Endometrium (tissue), 2 donors: ENCODE measurements around the gene CA5B.
"Not testable (repeated sequence)": the region's sequence is repeated elsewhere in the genome, so short reads cannot be mapped to it uniquely, and the experiment has no call there.

Experiments
- FAIRE-seq: peaks from 2 replicates; lab custom pipeline; 2012; peaks lifted over from hg19 to GRCh38; lab: Jason Lieb, UNC
- donor health status: control.
- donor health status: control.

The CA5B gene

GRCh38 chrX:15748841-15749240 is 10.8 kb downstream of the CA5B start:
- no peak for FAIRE-seq

GRCh38 chrX:15749642-15750610 is 11.9 kb downstream of the CA5B start:
- FAIRE-seq, result peak; percentile 51

GRCh38 chrX:15750611-15751154 is 12.6 kb downstream of the CA5B start:
- FAIRE-seq, result no peak

GRCh38 chrX:15751155-15751819 is 13.2 kb downstream of the CA5B start:
- FAIRE-seq, result peak; percentile 98

- FAIRE-seq, result no peak
Observed at GRCh38 chrX:15755091-15755490, 17.0 kb downstream of the CA5B start.

- no peak for FAIRE-seq
Observed at GRCh38 chrX:15758140-15758539, 20.1 kb downstream of the CA5B start.

- not testable (repeated sequence) for FAIRE-seq
Observed at GRCh38 chrX:15759886-15760285, 21.8 kb downstream of the CA5B start.

- no peak for FAIRE-seq
Observed at GRCh38 chrX:15761564-15762191, 23.6 kb downstream of the CA5B start.

GRCh38 chrX:15769300-15769954 is 31.4 kb downstream of the CA5B start:
- no peak for FAIRE-seq

GRCh38 chrX:15781961-15782699 is 44.1 kb downstream of the CA5B start:
- no peak for FAIRE-seq

GRCh38 chrX:15785176-15785750 is 47.2 kb downstream of the CA5B start:
- FAIRE-seq, result no peak

GRCh38 chrX:15786915-15787314 is 48.8 kb downstream of the CA5B start:
- no peak for FAIRE-seq

GRCh38 chrX:15789979-15790768 is 52.1 kb downstream of the CA5B start, which contains the start of gene ZRSR2:
TSS of gene ZRSR2 (plus strand) at chrX:15790484. CDS start at chrX:15790496, 12 bp downstream.
- FAIRE-seq, result peak; percentile 46

GRCh38 chrX:15790769-15791290 is 52.8 kb downstream of the CA5B start:
- FAIRE-seq, result no peak

GRCh38 chrX:15797707-15798106 is 59.6 kb downstream of the CA5B start:
- FAIRE-seq, result no peak

- no peak for FAIRE-seq
Observed at GRCh38 chrX:15804563-15804962, 66.5 kb downstream of the CA5B start.

GRCh38 chrX:15808254-15808653 is 70.2 kb downstream of the CA5B start:
- FAIRE-seq, result no peak

GRCh38 chrX:15812192-15812938 is 74.3 kb downstream of the CA5B start:
- FAIRE-seq, result no peak

GRCh38 chrX:15813416-15813815 is 75.3 kb downstream of the CA5B start:
- FAIRE-seq, result no peak
